Right forelimb (tissue), 1 donor: ENCODE results near the gene TAF1B.

ENCODE experiments used
- DNase-seq: peaks from one replicate; pipeline ENCODE4 v3.0.0-alpha.2; 2018

TAF1B gene

DNA sequence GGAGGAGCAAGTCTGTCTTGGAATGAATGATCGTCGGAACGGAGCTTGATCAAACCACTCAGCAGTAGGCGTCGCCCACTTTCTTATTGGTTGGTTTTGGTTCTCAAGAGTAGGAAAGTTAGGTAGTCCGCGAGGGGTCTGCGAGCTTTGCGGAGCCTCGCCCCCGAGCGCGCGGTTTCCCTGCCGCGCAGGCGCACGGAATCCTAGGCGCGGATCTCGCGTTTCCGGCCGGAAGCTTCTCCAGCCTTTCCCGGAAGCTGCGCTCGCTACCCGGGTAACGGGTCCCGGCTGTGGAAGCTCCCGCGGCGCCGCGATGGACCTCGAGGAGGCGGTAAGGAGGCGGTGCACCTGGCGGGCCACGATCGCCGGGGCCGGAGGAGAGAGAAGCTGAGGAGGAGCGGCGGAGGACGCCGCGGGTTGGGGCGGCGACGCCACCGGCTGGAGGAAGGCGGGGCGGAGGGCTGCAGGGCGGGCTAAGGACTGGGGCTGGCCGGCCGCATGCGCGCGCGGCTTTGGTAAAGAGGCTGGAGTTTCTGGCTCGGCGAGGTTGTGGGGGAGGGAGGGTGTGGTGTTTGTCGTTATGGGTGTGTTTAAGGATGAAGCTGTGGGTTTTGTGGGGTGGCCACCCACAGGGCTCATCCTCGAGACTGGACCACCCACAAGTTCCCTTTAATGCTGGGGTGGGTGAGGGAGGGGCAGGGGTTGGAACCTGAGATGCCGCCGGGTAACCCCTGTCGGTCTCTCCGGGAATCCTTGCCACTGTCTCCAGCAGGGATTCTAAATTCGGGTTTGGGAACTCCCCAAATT lies at the start of gene TAF1B:
TAF1B (plus strand) TSS at position 246 of the 807 bp plus-strand sequence; CDS start at position 314, 68 bp downstream.
- DNase-seq: peak; percentile 95

DNA sequence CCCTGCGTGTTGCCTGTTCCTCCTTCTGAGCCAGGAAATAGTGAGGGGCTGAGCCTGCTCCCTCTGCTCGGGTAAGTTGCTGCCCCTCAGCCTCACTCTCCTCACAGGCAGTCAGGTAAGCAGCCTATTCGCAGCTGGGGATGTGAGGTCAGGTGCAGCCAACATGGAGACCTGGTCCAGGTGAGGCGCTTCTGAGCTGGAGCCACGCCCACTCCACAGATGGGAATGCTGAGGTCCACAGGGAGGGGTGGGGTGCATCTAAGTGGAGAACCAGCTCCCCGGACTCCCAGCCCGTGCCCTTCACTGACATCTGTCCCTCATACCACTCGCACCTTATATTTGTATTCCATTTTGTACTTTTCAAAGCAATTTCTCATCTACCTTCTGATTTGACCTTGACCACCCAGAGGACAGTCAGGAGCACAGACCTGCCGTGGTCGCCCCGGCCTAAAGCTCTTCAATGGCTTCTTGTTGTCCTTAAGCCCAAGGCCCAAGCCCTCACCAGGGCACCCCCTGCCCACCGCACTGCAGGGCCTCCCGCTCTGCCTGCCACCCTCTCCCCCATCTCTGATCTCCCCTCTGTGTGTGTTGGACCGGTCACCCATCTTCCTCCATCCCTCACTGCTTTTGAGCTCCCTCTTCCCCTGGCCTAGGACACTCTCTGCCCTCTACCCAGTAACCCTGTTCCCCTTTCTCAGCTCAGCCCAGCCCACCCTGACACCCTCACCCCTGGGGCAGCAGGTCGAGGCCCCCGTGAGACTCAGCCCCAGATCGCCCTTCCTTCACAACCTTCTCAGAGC lies 49.2 kb upstream of the TAF1B start:
- DNase-seq: no peak

GRCh38 chr2:9795071-9795470 lies 48.2 kb upstream of the TAF1B start:
- no peak for DNase-seq

DNA sequence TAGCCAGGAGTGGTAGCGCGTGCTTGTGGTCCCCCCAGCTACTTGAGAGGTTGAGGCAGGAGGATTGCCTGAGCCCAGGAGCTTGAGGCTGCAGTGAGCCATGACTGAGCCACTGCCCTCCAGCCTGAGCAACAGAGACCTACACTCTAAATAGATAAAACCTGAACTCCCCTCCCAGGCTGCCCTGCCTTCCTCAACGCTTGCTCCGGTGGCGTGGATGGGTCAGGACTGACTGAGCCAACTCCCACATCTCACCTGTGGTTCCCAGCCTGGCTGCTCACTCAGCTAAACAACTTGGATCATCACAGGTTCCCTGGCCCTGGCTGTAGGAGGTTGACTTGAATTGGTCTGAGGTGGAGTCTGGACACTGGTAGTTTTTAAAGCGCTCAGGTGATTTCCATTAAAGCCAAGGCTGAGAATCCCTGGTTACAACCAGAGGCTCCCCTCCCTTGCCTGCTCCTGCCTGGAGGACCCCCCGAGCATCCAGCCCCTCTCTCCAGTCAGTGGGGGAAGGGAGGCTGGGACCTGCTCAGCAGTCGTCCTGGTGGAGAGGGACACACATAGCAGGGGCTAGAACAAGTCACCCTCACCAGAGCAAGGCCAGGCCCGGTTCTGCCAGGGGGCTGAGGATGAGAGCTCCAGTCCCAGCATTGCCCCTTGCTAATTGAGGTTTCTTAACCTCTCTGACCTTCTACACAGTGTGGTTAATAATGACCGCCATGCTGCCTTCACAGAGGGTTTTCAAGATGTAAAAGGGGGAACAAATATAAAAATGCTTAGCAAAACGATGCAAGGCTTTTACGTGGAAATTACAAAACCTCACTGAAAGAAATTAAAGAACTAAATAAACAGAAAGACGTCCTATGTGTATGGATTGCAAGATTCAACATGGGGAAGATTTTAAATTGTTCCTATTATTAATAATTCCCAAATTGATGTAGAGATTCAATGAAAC lies 46.9 kb upstream of the TAF1B start:
- DNase-seq: no peak

DNA sequence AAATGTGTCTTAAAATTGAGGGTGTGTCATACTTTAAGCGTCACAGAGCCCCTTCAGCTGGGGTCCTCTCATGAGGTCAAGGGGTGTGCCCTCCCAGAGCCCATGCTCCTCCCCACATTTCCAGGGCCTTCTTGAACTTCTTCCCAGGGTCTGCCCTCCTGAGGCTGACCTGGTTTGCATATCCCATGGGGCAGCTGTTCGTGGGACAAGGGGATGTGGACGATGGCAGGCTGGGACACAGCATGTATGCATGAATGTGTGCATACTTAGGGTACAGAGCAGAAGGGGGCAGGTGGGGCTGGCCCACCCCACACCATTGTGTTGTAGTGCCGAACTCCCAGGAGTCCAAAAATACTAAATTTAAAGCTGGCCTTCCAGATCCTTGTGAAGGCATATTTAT lies 46.2 kb upstream of the TAF1B start:
- DNase-seq: no peak

- no peak for DNase-seq
Observed at GRCh38 chr2:9797681-9798556, 45.4 kb upstream of the TAF1B start.

DNA sequence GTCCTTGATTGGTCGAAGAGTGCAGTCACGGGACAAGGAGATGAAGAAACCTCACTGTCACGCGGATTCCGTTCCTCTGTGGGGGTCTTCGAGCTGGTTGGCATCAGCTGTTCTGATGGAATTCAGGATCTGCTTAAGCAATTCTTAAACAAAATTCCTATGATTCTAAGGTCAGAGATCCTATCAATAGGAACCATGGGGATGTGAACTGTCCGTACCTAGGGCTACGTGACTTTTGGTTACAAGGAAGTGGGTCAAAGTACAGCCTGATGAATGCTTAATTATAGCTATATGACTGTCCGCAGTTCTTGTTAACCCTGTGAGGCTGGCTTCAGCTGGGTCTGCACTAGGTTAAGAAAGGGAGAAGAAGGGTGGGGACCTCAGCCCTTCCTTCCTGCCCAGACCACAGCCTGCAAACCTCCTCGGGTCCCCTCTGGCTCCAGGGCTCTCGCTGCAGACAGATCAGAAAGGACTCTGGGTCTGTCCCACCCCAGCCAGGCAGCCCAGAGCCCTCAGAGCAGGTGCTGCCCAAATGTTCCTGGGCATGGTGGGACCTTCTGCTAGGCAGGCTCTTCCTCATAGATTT lies 44.2 kb upstream of the TAF1B start:
- no peak for DNase-seq

GRCh38 chr2:9799729-9800632 lies 43.3 kb upstream of the TAF1B start:
- DNase-seq: peak; percentile 92

GRCh38 chr2:9800639-9800974 lies 42.7 kb upstream of the TAF1B start:
- no peak for DNase-seq

DNA sequence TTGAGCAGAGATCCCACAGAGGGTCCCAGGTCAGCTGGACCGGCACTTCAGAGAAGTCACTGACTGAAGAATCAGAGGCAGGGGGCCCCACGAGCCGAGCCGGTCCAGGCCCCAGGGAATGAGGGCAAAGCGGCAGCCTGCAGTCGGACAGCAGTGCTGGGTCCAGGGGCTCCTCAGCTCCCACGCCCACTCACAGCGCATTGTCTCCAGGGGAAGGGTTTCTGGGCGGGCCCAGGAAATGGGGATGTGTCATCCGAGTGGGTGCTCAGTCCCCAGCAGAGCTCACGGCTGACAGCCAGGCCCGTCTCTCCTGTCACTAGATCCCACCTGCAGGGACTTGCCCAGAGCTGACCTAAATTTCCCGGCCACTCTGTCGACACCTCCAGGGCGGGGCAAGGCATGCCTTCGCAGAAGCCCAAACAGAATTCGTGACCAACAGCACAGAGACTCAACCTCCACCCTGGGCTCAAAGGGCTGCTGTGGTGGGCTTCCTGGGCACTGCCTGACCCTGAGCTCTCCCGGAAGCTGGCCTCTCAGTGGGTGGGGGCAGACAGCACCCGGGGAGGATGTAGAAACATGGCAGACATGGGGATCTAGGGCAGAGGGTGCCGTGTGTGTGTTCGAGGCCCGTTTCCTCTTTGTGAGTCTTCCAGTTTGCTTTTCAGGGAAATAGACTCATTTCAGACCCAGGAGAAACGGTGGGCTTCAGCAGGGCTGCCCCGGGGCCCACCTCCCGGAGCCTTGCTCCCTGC lies 42.1 kb upstream of the TAF1B start:
- no peak for DNase-seq

GRCh38 chr2:9802576-9802993 lies 40.7 kb upstream of the TAF1B start:
- DNase-seq: no peak

DNA sequence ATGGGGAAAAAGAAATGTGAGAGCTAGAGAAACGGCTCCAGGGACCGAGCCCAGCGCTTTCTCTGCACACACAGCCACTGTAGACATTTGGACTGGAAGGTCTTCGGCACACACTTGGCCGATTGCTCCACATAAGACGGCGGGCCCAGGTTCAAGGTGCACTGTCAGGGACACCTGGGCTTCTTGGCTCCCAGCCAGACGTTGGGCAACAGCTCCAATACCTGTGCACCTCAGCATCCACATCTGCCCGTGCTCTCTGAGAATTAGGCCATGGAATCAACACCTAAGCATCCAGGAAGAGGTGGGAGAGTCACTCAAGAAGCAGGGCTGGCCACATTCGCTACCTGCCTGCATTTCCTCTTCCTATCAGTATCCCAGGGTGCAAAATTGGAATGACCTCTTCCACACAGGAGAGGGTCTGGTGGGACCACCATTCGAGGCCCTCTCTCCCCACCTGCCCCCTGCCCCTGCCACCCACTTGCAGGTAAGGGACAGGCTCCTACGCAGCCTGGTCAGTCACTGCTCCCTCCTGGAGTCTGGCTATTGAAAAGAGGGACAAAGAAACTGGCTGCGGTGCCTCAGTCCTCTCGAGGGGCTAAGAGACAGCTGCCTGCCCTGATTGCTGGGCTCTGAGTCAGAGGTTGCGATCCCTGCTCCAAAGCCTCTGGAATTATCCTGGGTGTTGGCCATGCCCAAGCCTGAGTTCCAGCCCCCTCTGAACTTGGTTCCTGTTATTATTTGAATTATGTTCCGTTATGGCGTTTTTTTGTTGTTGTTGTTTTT lies 40.1 kb upstream of the TAF1B start:
- DNase-seq: no peak

GRCh38 chr2:9805435-9806297 lies 37.6 kb upstream of the TAF1B start:
- DNase-seq: no peak

- DNase-seq: no peak
Observed at GRCh38 chr2:9806298-9806610, 37.0 kb upstream of the TAF1B start.

DNA sequence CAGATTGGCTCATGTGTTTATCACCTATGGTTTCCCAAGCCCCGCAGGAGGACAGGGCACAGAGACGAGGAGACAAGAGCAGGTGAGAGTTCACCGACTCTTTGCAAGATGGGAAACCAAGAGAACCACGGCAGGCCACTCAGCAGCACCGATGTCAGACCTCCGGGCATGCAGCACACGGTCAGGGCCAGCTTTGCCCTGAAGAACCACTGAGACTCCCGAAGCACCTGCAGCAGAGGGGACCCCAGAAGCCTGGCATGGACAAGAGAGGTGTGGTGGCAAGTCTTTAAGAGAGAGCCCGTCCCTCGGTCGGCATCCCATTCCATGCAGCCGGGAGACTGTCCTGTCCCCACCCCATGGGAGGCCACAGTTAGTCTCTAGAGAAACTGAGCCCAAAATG lies 36.6 kb upstream of the TAF1B start:
- no peak for DNase-seq

- no peak for DNase-seq
Observed at GRCh38 chr2:9807056-9807455, 36.2 kb upstream of the TAF1B start.

DNA sequence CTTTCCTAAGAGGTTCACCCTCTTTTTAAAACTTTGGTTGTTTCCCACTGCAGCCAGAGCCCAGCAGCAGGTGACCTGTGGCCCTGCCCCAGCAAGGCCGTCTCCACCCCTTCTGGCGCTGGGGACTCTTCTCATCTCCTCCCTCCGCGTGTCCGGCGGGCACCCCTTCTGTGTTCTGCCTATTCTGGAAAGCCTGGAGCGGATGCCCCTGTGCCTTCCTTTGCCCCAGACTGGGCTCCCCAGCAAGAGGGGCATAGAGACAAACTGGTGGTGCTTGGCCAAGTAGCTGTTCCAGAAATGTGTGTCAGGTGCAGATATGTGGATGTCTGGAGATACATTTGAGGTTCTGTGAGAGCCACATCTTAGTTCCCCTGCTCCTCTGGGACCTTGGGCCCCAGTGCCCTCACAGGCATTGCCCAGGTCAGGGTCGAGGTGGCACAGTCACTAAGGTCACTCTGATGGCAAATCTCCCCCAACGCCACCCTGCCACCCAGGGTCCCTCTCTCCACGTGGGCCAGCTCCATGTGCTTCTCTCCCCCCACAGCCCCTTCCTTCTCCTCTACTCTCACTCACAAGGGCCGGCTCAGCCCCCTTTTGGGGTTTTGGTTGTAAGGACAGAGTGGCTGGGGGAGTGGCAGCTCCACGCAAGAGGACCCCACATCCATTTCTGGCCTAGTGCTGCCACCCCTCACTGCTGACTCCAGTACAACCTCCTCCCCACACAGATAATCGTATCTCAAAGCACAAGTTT lies 35.5 kb upstream of the TAF1B start:
- no peak for DNase-seq
